HepG2 (cell line): Measurements from ENCODE around the gene IQSEC1. TPM values are rescaled to one million over a fixed set of nuclear protein-coding genes. Genes with fewer than 3 reads are reported as not detected.
A peak's percentile ranks its signal among the peaks of the same experiment; 100 is the strongest.

Source experiments
- CHCHD3 ChIP-seq: sonication (generic); formaldehyde crosslinking; IDR thresholded peaks from 2 replicates; pipeline ENCODE4 v1.8.0; 2022; ENCODE audit warnings: mild to moderate bottlenecking, missing genetic modification reagents, moderate library complexity
- FOXK2 ChIP-seq: fragments of 450-650 bp; IDR thresholded peaks from 2 replicates; pipeline ENCODE4 v1.6.1; 2016
- GFI1 ChIP-seq: sonication (generic); formaldehyde crosslinking; IDR thresholded peaks from 2 replicates; pipeline ENCODE4 v1.5.0; 2020; ENCODE audit warnings: missing genetic modification reagents, mild to moderate bottlenecking, borderline replicate concordance
- JDP2 ChIP-seq: sonication (generic); formaldehyde crosslinking; IDR thresholded peaks from 2 replicates; pipeline ENCODE4 v1.8.1; 2022; ENCODE audit warnings: missing genetic modification reagents, borderline replicate concordance
- NFATC3 ChIP-seq: sonication (generic); formaldehyde crosslinking; IDR thresholded peaks from 2 replicates; pipeline ENCODE4 v1.5.1; 2020; ENCODE audit warnings: mild to moderate bottlenecking, missing genetic modification reagents
- POLR2AphosphoS5 ChIP-seq: IDR thresholded peaks from 2 replicates; pipeline ENCODE4 v1.6.1; 2012; ENCODE audit warnings: low read depth, low read length
- RBFOX2 ChIP-seq: fragments of 200-400 bp; formaldehyde crosslinking; IDR thresholded peaks from 2 replicates; pipeline ENCODE4 v1.6.1; 2017; ENCODE audit warnings: low read depth, mild to moderate bottlenecking, low read length
- ZC3H4 ChIP-seq: sonication (generic); formaldehyde crosslinking; IDR thresholded peaks from 2 replicates; pipeline ENCODE4 v1.4.0; 2020; ENCODE audit warnings: missing genetic modification reagents, borderline replicate concordance
- ZIK1 ChIP-seq: sonication (generic); formaldehyde crosslinking; IDR thresholded peaks from 2 replicates; pipeline ENCODE4 v1.5.0; 2020; ENCODE audit warnings: mild to moderate bottlenecking, low read depth, missing genetic modification reagents, borderline replicate concordance
- ZKSCAN5 ChIP-seq: sonication (generic); formaldehyde crosslinking; IDR thresholded peaks from 2 replicates; pipeline ENCODE4 v1.5.1; 2020; ENCODE audit warnings: mild to moderate bottlenecking, missing genetic modification reagents
- ZNF24 ChIP-seq: fragments of 450-650 bp; IDR thresholded peaks from 2 replicates; pipeline ENCODE4 v1.6.1; 2017; ENCODE audit warnings: antibody characterized with exemption, mild to moderate bottlenecking
- ZNF333 ChIP-seq: sonication (generic); formaldehyde crosslinking; IDR thresholded peaks from 2 replicates; pipeline ENCODE4 v1.4.0; 2020; ENCODE audit warnings: mild to moderate bottlenecking, missing genetic modification reagents, borderline replicate concordance
- ZNF343 ChIP-seq: sonication (generic); formaldehyde crosslinking; IDR thresholded peaks from 2 replicates; pipeline ENCODE4 v1.4.0; 2020; ENCODE audit warnings: mild to moderate bottlenecking, missing genetic modification reagents
- ZNF451 ChIP-seq: sonication (generic); formaldehyde crosslinking; IDR thresholded peaks from 2 replicates; pipeline ENCODE4 v1.5.0; 2020; ENCODE audit warnings: mild to moderate bottlenecking, missing genetic modification reagents
- ZNF547 ChIP-seq: sonication (generic); formaldehyde crosslinking; IDR thresholded peaks from 2 replicates; pipeline ENCODE4 v1.5.1; 2020; ENCODE audit warnings: mild to moderate bottlenecking, missing genetic modification reagents
- ZNF616 ChIP-seq: sonication (generic); formaldehyde crosslinking; IDR thresholded peaks from 2 replicates; pipeline ENCODE4 v1.5.0; 2020; ENCODE audit warnings: low read depth, mild to moderate bottlenecking, missing genetic modification reagents
- ZNF674 ChIP-seq: sonication (generic); formaldehyde crosslinking; IDR thresholded peaks from 2 replicates; pipeline ENCODE4 v1.5.0; 2020; ENCODE audit warnings: low read depth, mild to moderate bottlenecking, missing genetic modification reagents
- ZSCAN20 ChIP-seq: sonication (generic); formaldehyde crosslinking; IDR thresholded peaks from 2 replicates; pipeline ENCODE4 v1.4.0; 2020; ENCODE audit warnings: missing genetic modification reagents, mild to moderate bottlenecking, borderline replicate concordance
- ZSCAN29 ChIP-seq: sonication (generic); formaldehyde crosslinking; conservative IDR thresholded peaks from 2 replicates; pipeline ENCODE4 v1.4.0; 2020; ENCODE audit warnings: mild to moderate bottlenecking, missing genetic modification reagents
- polyA plus RNA-seq, 8 experiments: library from polyadenylated mRNA; depleted of rRNA in 3 of 8; stranded (reverse) in 7 of 8; unstranded in 1 of 8; fragments of >200 nt; fragmentation: Illumina TruSeq in 4 of 8; extraction: Trizol in 4 of 8; gene quantifications; 2 replicates each; pipeline versions ENCODE4 v1.2.1 to v1.2.3, GENCODE V29; 2011 to 2016; ENCODE audit warnings: low read depth in 4 of 8, missing spikeins in 1 of 8, mixed read lengths in 1 of 8; ENCODE audit not compliant: insufficient read depth in 1 of 8
- total RNA-seq, 5 experiments: library from RNA; depleted of rRNA; stranded (reverse); fragments of >200 nt; fragmentation: Illumina TruSeq; extraction: Trizol; gene quantifications; 2 replicates each; pipeline ENCODE4 v1.2.3, GENCODE V29; 2016; ENCODE audit warnings: low read depth in 1 of 5
- TF ChIP-seq, protein P1 (sequence below): sonication (generic); formaldehyde crosslinking; conservative IDR thresholded peaks from 2 replicates; pipeline ENCODE4 v1.4.0; 2020; ENCODE audit warnings: missing genetic modification reagents
- TF ChIP-seq, protein P2 (sequence below): sonication (generic); formaldehyde crosslinking; IDR thresholded peaks from 2 replicates; pipeline ENCODE4 v1.9.0; 2022; ENCODE audit warnings: low read depth, missing genetic modification reagents
- TF ChIP-seq, protein P3 (sequence below): sonication (generic); formaldehyde crosslinking; IDR thresholded peaks from 2 replicates; pipeline ENCODE4 v1.5.1; 2020; ENCODE audit warnings: missing genetic modification reagents, mild to moderate bottlenecking, borderline replicate concordance
- TF ChIP-seq, protein P4 (sequence below): sonication (generic); formaldehyde crosslinking; IDR thresholded peaks from 2 replicates; pipeline ENCODE4 v1.4.0; 2020; ENCODE audit warnings: missing genetic modification reagents
- TF ChIP-seq, protein P5 (sequence below): sonication (generic); formaldehyde crosslinking; IDR thresholded peaks from 2 replicates; pipeline ENCODE4 v1.4.0; 2020; ENCODE audit warnings: missing genetic modification reagents

The IQSEC1 gene
- total and polyA plus RNA-seq, 2 of the 13 experiments (the other 11 are each of a cell fraction or from before 2014, with no cell fraction given) = 17.4 to 20.2 TPM

DNA sequence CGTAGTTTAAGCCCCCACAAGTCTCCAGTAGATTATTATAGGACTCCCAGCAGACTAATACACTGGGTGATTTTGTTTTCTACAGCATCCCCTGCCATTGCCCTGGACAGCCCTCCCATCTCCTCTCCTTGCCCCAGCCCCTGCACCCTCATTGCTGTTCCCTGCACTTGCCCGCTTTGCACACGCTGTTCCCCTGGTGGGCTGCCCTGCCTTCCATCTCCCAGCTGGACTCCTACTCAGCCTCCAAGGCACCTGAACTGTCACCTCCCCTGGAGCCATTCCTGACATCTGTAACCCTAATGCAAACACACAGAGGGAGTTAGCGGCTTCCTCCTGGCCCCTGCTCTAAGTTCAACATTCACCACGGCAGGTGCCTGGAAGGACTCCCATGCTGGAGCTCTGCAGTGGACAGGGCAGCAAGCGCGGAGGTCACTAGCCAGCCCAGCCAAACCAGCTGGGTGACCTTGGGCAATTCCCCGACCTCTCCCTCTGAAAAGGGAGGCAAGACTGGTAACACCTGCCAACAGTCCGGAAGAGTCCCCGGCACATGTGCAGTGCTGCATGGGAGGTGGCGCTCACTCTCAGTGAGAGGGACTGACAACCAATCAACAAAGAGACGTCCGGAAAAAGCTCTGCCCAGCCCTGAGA is 38.8 kb upstream of the IQSEC1 start (continued):
- no peak for TF ChIP-seq ZNF24
- no peak for TF ChIP-seq ZC3H4 (CRISPR knock-in tag)
- TF ChIP-seq ZKSCAN5 (CRISPR knock-in tag) = peak; percentile 79
- no peak for TF ChIP-seq ZIK1 (CRISPR knock-in tag)
- TF ChIP-seq ZNF616 (CRISPR knock-in tag) = no peak
- no peak for TF ChIP-seq ZNF333 (CRISPR knock-in tag)
- TF ChIP-seq CHCHD3 (CRISPR knock-in tag) = no peak
- TF ChIP-seq ZSCAN20 (CRISPR knock-in tag) = no peak
- TF ChIP-seq ZNF547 (CRISPR knock-in tag) = peak; percentile 55; the same call in 1 of the 2 replicates
- no peak for TF ChIP-seq NFATC3 (CRISPR knock-in tag)
- no peak for TF ChIP-seq JDP2 (CRISPR knock-in tag)
- no peak for TF ChIP-seq GFI1 (CRISPR knock-in tag)
- TF ChIP-seq, protein P1, sequence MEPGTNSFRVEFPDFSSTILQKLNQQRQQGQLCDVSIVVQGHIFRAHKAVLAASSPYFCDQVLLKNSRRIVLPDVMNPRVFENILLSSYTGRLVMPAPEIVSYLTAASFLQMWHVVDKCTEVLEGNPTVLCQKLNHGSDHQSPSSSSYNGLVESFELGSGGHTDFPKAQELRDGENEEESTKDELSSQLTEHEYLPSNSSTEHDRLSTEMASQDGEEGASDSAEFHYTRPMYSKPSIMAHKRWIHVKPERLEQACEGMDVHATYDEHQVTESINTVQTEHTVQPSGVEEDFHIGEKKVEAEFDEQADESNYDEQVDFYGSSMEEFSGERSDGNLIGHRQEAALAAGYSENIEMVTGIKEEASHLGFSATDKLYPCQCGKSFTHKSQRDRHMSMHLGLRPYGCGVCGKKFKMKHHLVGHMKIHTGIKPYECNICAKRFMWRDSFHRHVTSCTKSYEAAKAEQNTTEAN (CRISPR knock-in tag) = no peak
- TF ChIP-seq, protein P2, sequence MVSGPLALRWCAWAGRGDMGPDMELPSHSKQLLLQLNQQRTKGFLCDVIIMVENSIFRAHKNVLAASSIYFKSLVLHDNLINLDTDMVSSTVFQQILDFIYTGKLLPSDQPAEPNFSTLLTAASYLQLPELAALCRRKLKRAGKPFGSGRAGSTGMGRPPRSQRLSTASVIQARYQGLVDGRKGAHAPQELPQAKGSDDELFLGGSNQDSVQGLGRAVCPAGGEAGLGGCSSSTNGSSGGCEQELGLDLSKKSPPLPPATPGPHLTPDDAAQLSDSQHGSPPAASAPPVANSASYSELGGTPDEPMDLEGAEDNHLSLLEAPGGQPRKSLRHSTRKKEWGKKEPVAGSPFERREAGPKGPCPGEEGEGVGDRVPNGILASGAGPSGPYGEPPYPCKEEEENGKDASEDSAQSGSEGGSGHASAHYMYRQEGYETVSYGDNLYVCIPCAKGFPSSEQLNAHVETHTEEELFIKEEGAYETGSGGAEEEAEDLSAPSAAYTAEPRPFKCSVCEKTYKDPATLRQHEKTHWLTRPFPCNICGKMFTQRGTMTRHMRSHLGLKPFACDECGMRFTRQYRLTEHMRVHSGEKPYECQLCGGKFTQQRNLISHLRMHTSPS = peak; percentile 82; the same call in 1 of the 2 replicates
- TF ChIP-seq, protein P3, sequence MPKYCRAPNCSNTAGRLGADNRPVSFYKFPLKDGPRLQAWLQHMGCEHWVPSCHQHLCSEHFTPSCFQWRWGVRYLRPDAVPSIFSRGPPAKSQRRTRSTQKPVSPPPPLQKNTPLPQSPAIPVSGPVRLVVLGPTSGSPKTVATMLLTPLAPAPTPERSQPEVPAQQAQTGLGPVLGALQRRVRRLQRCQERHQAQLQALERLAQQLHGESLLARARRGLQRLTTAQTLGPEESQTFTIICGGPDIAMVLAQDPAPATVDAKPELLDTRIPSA (CRISPR knock-in tag) = no peak
- TF ChIP-seq ZNF343 (CRISPR knock-in tag) = no peak
- TF ChIP-seq ZNF674 (CRISPR knock-in tag) = no peak
- no peak for TF ChIP-seq ZSCAN29 (CRISPR knock-in tag)
- TF ChIP-seq, protein P4, sequence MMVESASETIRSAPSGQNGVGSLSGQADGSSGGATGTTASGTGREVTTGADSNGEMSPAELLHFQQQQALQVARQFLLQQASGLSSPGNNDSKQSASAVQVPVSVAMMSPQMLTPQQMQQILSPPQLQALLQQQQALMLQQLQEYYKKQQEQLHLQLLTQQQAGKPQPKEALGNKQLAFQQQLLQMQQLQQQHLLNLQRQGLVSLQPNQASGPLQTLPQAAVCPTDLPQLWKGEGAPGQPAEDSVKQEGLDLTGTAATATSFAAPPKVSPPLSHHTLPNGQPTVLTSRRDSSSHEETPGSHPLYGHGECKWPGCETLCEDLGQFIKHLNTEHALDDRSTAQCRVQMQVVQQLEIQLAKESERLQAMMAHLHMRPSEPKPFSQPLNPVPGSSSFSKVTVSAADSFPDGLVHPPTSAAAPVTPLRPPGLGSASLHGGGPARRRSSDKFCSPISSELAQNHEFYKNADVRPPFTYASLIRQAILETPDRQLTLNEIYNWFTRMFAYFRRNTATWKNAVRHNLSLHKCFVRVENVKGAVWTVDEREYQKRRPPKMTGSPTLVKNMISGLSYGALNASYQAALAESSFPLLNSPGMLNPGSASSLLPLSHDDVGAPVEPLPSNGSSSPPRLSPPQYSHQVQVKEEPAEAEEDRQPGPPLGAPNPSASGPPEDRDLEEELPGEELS (CRISPR knock-in tag) = 0 out of 2 replicates have a peak, but pooled peaks have one; percentile 22
- TF ChIP-seq, protein P5, sequence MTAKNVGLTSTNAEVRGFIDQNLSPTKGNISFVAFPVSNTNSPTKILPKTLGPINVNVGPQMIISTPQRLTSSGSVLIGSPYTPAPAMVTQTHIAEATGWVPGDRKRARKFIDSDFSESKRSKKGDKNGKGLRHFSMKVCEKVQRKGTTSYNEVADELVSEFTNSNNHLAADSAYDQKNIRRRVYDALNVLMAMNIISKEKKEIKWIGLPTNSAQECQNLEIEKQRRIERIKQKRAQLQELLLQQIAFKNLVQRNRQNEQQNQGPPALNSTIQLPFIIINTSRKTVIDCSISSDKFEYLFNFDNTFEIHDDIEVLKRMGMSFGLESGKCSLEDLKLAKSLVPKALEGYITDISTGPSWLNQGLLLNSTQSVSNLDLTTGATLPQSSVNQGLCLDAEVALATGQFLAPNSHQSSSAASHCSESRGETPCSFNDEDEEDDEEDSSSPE (CRISPR knock-in tag) = peak; percentile 46
- no peak for TF ChIP-seq RBFOX2
- TF ChIP-seq FOXK2 = no peak
- TF ChIP-seq POLR2AphosphoS5 = no peak
- 0 out of 2 replicates have a peak, but pooled peaks have one; percentile 37 for TF ChIP-seq ZNF451 (CRISPR knock-in tag)
